SK-N-SH treated with all-trans-retinoic acid at 6 μM for 48 hours (cell line): ENCODE data around the gene NPAS1.

Experiments
- ATAC-seq: fragments of 200-7000 bp; cut with Tn5 transposase; 3 replicates; pipeline ENCODE4 v1.9.1; 2020; ENCODE audit warnings: mild to moderate bottlenecking, moderate library complexity
- BACH2 ChIP-seq: fragments of 250-450 bp; sonication (Bioruptor Pico); IDR thresholded peaks from 2 replicates; pipeline ENCODE4 v1.9.0; 2021; ENCODE audit warnings: mild to moderate bottlenecking, borderline replicate concordance
- CSDC2 ChIP-seq: fragments of 250-450 bp; sonication (Bioruptor Pico); IDR thresholded peaks from 2 replicates; pipeline ENCODE4 v1.5.0; 2020; ENCODE audit warnings: mild to moderate bottlenecking, moderate library complexity
- ESRRG ChIP-seq: fragments of 250-450 bp; sonication (Bioruptor Pico); IDR thresholded peaks from 2 replicates; pipeline ENCODE4 v1.6.1; 2021; ENCODE audit warnings: mild to moderate bottlenecking
- GLIS3 ChIP-seq: fragments of 250-450 bp; sonication (Bioruptor Pico); IDR thresholded peaks from 2 replicates; pipeline ENCODE4 v1.5.0; 2020; ENCODE audit warnings: mild to moderate bottlenecking, moderate library complexity
- ISL1 ChIP-seq: fragments of 250-450 bp; sonication (Bioruptor Pico); IDR thresholded peaks from 2 replicates; pipeline ENCODE4 v2.1.2; 2022; ENCODE audit warnings: mild to moderate bottlenecking, moderate library complexity
- OSR1 ChIP-seq: fragments of 250-450 bp; sonication (Bioruptor Pico); IDR thresholded peaks from 2 replicates; pipeline ENCODE4 v1.8.0; 2022; ENCODE audit warnings: moderate library complexity, mild to moderate bottlenecking, inconsistent platforms
- PPARA ChIP-seq: fragments of 250-450 bp; sonication (Bioruptor Pico); IDR thresholded peaks from 2 replicates; pipeline ENCODE4 v1.5.0; 2020; ENCODE audit warnings: mild to moderate bottlenecking, borderline replicate concordance
- RARB ChIP-seq: fragments of 250-450 bp; sonication (Bioruptor Pico); IDR thresholded peaks from 2 replicates; pipeline ENCODE4 v1.8.0; 2021; ENCODE audit warnings: mild to moderate bottlenecking, moderate library complexity
- TOX ChIP-seq: fragments of 250-450 bp; sonication (Bioruptor Pico); IDR thresholded peaks from 2 replicates; pipeline ENCODE4 v1.8.0; 2021; ENCODE audit warnings: mild to moderate bottlenecking, moderate library complexity, borderline replicate concordance
- ZC3H10 ChIP-seq: fragments of 250-450 bp; sonication (Bioruptor Pico); IDR thresholded peaks from 2 replicates; pipeline ENCODE4 v1.5.1; 2021; ENCODE audit warnings: mild to moderate bottlenecking, moderate library complexity
- ZFP3 ChIP-seq: fragments of 250-450 bp; sonication (Bioruptor Pico); IDR thresholded peaks from 2 replicates; pipeline ENCODE4 v1.5.0; 2020; ENCODE audit warnings: mild to moderate bottlenecking, moderate library complexity
- ZNF70 ChIP-seq: fragments of 450-650 bp; formaldehyde crosslinking; IDR thresholded peaks from 2 replicates; pipeline ENCODE4 v1.5.0; 2020; ENCODE audit warnings: mild to moderate bottlenecking, moderate library complexity
- ZNF8 ChIP-seq: fragments of 450-650 bp; formaldehyde crosslinking; IDR thresholded peaks from 2 replicates; pipeline ENCODE4 v1.5.0; 2020; ENCODE audit warnings: mild to moderate bottlenecking, moderate library complexity
- TF ChIP-seq, protein P1 (sequence below): fragments of 250-450 bp; sonication (Bioruptor Pico); IDR thresholded peaks from 2 replicates; pipeline ENCODE4 v1.5.0; 2020; ENCODE audit warnings: mild to moderate bottlenecking, moderate library complexity
- TF ChIP-seq, protein P2 (sequence below): fragments of 250-450 bp; sonication (Bioruptor Pico); IDR thresholded peaks from 2 replicates; pipeline ENCODE4 v1.5.1; 2020; ENCODE audit warnings: low read depth, mild to moderate bottlenecking, moderate library complexity
- TF ChIP-seq, protein P3 (sequence below): fragments of 250-450 bp; sonication (Bioruptor Pico); IDR thresholded peaks from 2 replicates; pipeline ENCODE4 v1.8.0; 2021; ENCODE audit warnings: low read depth, mild to moderate bottlenecking, moderate library complexity, borderline replicate concordance
- TF ChIP-seq, protein P4 (sequence below): fragments of 250-450 bp; sonication (Bioruptor Pico); IDR thresholded peaks from 2 replicates; pipeline ENCODE4 v1.8.0; 2020; ENCODE audit warnings: mild to moderate bottlenecking, moderate library complexity, borderline replicate concordance

Gene NPAS1

DNA sequence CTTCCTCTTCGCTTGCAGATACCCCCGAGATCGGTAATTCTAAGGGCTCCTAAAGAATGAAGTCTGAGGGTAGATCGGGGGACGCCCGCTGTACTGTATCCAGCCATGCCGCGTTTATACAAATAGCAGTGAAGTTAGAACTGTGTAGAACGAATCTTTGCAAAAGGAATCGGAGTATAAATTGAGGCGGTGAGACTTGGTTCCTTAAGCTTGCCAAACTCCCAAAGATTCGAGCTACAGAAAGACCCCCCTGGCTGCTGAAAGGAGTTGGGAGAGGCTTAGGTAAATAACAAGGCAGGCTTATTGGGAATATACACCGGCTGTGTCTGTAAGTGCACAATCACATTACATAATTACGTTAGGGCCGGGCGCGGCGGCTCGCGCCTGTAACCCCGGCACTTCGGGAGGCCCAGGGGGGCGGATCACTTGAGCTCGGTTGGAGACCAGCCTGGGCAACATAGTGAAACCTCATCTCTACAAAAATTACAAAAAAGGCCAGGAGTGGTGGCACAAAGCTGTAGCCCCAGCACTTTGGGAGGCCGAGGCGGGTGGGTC is 16.5 kb downstream of the NPAS1 start:
- ATAC-seq: peak; percentile 80

DNA sequence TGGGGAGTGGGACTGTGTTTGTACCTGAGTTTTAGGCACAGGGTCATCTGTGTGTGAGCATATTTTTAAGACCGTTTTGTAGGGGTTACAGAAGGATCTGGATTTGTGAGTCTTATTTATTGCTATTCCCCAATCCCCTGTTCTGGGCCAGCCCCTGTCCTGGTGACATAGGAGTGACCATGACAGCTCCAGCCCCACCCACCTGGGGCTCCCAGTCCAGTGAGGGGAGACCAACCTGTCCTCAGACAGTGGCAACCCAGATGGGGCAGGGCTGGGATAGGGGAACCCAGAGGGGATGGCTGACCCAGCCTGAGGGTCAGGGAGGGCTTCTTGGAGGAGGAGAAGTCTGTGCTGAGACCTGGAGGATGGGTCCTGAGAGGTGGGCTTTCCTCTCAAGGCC is 18.1 kb downstream of the NPAS1 start:
- no peak for ATAC-seq
- TF ChIP-seq, protein P1, sequence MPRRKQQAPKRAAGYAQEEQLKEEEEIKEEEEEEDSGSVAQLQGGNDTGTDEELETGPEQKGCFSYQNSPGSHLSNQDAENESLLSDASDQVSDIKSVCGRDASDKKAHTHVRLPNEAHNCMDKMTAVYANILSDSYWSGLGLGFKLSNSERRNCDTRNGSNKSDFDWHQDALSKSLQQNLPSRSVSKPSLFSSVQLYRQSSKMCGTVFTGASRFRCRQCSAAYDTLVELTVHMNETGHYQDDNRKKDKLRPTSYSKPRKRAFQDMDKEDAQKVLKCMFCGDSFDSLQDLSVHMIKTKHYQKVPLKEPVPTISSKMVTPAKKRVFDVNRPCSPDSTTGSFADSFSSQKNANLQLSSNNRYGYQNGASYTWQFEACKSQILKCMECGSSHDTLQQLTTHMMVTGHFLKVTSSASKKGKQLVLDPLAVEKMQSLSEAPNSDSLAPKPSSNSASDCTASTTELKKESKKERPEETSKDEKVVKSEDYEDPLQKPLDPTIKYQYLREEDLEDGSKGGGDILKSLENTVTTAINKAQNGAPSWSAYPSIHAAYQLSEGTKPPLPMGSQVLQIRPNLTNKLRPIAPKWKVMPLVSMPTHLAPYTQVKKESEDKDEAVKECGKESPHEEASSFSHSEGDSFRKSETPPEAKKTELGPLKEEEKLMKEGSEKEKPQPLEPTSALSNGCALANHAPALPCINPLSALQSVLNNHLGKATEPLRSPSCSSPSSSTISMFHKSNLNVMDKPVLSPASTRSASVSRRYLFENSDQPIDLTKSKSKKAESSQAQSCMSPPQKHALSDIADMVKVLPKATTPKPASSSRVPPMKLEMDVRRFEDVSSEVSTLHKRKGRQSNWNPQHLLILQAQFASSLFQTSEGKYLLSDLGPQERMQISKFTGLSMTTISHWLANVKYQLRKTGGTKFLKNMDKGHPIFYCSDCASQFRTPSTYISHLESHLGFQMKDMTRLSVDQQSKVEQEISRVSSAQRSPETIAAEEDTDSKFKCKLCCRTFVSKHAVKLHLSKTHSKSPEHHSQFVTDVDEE: no peak
- TF ChIP-seq ZNF8 (CRISPR knock-in tag): no peak
- TF ChIP-seq, protein P2, sequence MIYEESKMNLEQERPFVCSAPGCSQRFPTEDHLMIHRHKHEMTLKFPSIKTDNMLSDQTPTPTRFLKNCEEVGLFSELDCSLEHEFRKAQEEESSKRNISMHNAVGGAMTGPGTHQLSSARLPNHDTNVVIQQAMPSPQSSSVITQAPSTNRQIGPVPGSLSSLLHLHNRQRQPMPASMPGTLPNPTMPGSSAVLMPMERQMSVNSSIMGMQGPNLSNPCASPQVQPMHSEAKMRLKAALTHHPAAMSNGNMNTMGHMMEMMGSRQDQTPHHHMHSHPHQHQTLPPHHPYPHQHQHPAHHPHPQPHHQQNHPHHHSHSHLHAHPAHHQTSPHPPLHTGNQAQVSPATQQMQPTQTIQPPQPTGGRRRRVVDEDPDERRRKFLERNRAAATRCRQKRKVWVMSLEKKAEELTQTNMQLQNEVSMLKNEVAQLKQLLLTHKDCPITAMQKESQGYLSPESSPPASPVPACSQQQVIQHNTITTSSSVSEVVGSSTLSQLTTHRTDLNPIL (CRISPR knock-in tag): no peak
- no peak for TF ChIP-seq ZC3H10 (CRISPR knock-in tag)
- no peak for TF ChIP-seq GLIS3
- TF ChIP-seq TOX (CRISPR knock-in tag): no peak

More for the DNA sequence above, 16.5 kb downstream of the NPAS1 start:
- TF ChIP-seq, protein P3, sequence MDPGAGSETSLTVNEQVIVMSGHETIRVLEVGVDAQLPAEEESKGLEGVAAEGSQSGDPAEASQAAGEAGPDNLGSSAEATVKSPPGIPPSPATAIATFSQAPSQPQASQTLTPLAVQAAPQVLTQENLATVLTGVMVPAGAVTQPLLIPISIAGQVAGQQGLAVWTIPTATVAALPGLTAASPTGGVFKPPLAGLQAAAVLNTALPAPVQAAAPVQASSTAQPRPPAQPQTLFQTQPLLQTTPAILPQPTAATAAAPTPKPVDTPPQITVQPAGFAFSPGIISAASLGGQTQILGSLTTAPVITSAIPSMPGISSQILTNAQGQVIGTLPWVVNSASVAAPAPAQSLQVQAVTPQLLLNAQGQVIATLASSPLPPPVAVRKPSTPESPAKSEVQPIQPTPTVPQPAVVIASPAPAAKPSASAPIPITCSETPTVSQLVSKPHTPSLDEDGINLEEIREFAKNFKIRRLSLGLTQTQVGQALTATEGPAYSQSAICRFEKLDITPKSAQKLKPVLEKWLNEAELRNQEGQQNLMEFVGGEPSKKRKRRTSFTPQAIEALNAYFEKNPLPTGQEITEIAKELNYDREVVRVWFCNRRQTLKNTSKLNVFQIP (CRISPR knock-in tag): no peak
- no peak for TF ChIP-seq RARB (CRISPR knock-in tag)
- TF ChIP-seq OSR1 (CRISPR knock-in tag): no peak
- TF ChIP-seq, protein P1: no peak
- no peak for TF ChIP-seq ZC3H10 (CRISPR knock-in tag)
- TF ChIP-seq, protein P4, sequence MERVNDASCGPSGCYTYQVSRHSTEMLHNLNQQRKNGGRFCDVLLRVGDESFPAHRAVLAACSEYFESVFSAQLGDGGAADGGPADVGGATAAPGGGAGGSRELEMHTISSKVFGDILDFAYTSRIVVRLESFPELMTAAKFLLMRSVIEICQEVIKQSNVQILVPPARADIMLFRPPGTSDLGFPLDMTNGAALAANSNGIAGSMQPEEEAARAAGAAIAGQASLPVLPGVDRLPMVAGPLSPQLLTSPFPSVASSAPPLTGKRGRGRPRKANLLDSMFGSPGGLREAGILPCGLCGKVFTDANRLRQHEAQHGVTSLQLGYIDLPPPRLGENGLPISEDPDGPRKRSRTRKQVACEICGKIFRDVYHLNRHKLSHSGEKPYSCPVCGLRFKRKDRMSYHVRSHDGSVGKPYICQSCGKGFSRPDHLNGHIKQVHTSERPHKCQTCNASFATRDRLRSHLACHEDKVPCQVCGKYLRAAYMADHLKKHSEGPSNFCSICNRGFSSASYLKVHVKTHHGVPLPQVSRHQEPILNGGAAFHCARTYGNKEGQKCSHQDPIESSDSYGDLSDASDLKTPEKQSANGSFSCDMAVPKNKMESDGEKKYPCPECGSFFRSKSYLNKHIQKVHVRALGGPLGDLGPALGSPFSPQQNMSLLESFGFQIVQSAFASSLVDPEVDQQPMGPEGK (CRISPR knock-in tag): no peak
- TF ChIP-seq CSDC2 (CRISPR knock-in tag): no peak
- no peak for TF ChIP-seq ISL1 (CRISPR knock-in tag)
- TF ChIP-seq ZNF8 (CRISPR knock-in tag): no peak
- no peak for TF ChIP-seq ESRRG
- TF ChIP-seq ZNF70 (CRISPR knock-in tag): no peak
- TF ChIP-seq ZFP3 (CRISPR knock-in tag): no peak
- TF ChIP-seq BACH2 (CRISPR knock-in tag): no peak
- no peak for TF ChIP-seq PPARA (CRISPR knock-in tag)
- TF ChIP-seq, protein P2 (CRISPR knock-in tag): no peak
